ENCODE measurements around the gene ATPAF1.
A peak's percentile ranks its signal among the peaks of the same experiment; 100 is the strongest.

The ATPAF1 gene

GRCh38 chr1:46613661-46614603 is 54.2 kb downstream of the ATPAF1 start:
- DNase-seq: no peak

DNA sequence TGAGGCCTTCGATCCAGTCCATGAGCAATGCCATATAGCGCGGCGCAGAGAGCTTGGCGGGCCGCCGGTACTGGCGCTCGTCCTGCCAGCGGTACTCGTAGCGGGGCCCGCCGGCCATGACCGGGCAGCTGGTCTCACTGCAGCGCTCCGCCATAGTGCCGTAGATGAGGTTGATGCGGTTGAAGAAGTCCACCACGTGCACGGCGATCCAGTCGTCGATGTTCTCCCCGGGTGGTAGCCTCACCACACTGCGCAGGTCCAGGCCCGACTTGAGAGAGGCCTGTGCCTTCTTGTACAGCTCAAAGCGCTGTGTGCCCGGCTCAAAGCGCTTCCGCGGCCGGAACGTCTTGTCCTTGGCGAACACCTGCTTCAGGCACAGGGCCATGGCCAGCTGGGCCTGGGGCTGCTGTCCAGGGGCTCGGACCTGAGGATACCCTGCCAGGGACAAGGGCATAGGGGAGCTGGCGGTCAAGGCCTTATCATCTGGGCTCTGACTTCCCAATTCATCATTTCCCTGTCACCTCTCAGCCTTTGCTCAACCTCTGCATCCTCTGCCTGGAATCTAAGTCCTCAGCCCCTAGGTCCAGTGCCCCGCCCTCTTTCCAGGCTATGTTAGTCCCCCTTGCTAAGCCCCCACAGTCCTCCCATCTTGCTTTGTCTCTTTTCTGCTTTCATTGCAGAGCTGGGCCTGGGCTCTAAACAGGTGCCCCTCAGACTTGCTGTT is 55.1 kb downstream of the ATPAF1 start:
- DNase-seq: no peak

DNA sequence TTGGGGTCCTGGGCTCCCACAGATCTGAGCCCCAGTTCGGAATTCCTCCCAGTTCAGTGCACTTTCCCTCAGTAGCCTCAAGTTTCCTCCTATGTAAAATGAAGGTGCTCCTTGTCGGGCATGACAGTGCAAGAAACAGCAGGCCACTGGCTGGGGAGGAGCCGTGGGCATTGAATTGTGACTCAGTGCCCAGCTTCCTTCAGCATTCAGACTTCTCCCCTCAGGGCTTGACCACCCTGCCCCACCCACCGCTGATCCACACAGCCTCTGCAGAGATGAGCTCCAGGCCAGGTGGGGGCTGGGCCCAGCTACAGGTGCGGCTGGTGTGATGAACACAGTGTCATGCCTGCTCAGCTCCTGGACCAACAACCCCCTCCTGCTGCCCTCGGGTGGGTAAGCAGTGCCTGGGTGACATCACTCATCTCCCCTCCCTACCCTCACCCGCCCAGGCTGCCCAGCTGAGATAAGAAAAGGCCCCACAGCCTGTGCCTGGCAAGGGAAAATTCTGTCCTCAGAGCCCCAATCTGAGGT is 56.4 kb downstream of the ATPAF1 start:
- DNase-seq: no peak

- DNase-seq: no peak
Observed at GRCh38 chr1:46607345-46608130, 60.6 kb downstream of the ATPAF1 start.

DNA sequence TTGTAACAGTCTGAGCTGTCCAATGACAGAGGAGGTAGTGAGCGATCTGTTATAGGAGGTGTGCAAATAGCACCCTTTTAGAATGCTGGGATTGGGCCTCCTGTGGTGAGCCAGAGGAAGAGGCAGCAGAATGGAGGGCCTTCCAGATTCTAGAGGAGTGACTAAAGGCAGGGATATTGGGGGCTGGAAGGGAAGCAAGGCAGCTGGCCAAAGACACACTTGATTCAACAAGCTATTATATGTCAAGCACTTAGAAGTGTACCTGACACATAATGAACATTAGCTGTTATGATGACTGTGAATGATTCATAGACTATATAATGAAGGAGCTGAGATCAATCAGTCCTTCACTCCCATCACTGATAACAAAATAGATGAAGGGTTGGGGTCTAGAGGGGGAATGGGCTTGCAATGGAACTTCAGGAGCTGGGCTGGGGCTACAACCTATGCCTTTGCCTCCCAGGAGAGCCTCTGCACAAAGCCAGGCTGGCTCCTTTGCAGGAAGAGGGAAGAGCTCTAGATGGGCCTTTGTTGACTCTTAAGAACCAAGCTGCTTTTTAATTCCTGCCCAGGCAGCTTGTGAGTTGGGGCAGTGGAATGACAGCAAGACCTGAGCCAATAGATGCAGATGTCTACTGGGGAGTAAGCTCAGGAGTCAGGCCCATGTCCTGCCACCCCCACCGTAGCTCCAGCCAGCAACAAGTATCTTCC is 61.8 kb downstream of the ATPAF1 start:
- DNase-seq: no peak

DNA sequence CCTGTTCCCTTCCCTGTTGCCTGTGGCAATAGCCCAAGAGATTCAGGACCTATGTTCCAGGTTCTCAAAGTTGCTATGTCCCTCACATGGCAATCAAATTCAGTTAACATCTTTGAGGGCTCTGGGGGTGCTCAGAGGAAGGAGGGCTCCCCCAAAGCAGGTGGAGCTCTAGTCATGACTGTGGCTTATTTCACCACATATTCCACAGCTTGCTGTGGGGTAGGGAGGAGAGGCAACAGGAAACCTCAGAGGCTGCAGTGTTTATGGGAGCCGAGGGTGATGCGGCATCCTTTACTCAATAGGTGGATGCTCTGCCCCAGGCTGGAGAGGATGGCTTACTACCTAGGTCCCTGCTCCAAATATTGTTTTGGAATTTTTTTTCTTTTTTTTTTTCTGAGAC is 62.9 kb downstream of the ATPAF1 start:
- no peak for DNase-seq

- DNase-seq: peak; percentile 93
Observed at GRCh38 chr1:46603858-46604549, 64.2 kb downstream of the ATPAF1 start, which contains the start of gene MKNK1. MKNK1 (minus strand) TSS chr1:46604268; CDS start chr1:46583327, 20,941 bp downstream.

GRCh38 chr1:46603481-46603857 is 64.7 kb downstream of the ATPAF1 start:
- DNase-seq: no peak

DNA sequence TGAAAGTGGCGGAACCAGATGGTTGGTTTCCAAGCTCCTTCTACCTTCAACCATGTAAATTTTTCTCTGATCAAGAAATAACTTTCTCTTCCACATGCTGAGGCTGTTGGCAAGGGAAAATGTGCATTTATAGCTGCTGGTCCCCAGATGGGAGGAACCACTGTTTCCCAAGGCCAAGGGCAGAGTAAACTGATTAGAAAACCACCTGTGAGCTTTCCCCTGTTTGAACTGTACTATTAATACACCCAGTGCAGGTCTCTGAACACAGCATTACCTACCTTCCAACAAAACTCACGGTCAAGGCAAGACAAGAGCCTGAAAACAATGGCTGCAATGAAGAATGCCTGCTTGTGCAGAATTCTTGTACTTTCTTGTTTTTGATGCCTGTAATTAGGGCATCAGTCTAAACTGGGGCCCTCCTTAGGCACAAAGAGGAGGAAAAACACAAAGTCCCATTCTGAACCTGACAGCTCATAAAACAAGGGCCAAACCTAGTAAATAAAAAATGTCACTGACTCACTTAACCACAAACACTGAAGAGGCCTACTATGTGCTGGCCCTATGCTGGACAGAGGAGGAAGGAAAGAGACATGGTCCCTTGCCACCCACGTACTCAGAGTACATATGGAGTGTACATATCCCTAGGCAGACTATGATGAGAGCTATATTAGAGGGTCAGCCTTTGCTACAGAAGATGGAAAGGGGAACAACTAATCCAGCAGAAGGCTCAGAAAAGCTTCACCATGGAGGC is 66.7 kb downstream of the ATPAF1 start:
- DNase-seq: no peak

DNA sequence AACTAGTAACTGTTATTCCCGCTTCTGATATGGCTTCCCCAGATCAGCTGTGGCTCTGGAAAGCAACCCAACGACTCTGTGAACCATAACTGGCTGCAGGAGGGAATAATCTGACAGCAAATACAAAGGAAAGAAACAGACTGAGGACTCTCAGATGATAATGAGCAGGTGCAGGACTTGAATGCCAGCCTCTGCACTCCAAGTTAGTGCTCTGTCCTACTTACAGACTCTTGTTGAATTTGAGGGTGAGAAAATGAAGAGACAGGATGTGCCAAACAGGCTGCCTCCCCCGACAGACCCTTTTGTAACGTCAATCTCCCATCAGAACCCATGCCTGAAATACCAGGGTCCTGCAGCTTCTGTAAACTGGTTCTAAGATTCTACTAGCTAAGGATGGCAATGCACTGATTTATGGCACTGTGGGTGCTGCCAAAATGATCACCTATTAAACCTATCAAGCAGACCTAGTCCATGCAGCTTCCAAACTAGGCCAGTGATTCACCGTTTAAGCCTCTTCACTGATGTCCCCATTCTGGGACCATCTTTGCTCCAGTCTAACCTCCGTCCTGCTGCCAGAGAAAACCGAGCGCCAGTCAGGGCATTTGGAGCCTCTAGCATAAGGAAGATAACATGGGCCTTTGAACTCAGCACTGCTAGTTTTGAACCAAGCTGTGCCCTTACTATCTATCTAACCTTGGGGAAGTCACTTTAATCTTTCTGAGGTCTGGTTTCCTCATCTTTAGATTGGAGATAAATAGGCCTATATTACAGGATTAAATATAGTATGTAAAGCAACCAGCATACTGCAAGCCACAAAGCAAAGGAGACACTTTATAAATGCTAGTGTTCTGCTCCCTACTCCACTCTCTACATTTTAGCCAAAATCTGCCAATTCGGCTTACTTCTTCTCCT is 68.8 kb downstream of the ATPAF1 start:
- no peak for DNase-seq

GRCh38 chr1:46596846-46597245 is 71.3 kb downstream of the ATPAF1 start:
- DNase-seq: no peak

GRCh38 chr1:46596036-46596435 is 72.1 kb downstream of the ATPAF1 start:
- DNase-seq: no peak

DNA sequence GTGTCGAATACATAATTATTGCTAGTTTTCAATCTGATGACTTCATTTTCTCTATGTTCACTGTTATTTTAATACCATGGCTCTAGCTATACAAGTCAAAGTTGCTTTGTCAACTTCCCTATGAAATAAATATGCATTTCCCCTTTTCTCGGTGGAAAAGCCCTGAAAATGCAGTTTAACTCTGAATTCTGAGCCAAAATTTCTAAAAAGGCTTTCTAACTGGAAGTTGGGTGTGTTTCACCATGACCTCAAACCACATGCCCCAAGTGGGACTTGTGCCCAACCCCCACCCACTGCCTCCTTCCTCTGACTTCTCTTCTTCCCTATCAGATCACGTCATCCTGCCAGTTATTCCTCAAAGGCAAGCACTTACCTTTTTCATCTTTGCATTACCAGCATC is 73.0 kb downstream of the ATPAF1 start:
- no peak for DNase-seq

DNA sequence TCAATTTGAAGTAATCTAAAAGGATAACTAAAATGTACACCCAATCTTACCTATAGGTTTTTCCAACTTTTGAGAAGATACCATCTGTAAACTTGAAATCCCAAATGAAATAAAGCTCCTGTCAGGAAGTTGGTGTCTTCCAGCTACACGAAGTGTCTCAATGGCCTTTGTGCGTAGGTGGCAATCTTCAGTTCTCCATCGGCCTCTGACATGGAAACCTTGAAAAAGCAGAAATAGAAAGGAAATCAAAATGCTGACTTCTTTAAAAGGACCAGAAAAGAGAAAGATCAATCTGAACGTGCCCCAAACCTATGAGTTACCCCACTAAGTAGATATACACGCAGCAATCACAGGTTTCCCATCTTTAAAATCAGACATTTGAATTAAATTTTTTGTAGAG is 74.1 kb downstream of the ATPAF1 start:
- DNase-seq: no peak

DNA sequence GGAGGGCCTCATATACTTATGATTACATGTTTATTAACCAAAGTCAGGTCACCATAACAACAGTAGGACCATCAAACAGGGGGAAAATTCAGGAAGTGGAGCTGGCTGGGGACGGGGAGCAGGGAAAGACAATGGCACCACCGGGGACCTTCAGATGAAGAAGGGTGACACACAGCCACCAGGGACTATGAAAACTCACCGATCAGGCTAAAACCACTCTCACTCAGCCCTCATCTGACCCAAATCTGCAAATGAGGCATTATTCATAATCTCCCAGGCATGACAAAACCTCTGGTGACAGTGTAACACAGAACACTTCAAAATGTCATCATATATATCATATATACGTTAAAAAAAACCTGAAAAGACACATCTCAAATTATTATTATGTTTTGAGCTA is 75.3 kb downstream of the ATPAF1 start:
- DNase-seq: no peak

DNA sequence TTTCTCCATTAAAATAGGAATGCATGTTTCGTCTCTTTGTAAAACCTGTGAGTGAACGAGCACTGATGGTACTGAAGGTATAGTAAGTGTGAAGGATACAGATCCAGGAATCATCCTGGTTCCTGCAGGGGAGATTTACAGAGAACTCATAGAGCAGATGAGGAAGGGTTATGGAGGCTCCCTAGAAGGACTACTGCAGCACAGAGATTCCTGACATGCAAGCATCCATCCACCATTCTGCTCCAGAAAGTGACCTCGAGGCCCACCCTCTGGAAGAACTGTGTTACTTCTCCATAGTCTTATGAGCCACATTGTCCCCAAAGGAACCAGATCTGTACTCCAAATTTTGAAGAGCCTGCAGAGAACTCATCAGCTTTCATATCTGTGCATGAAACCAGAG is 78.6 kb downstream of the ATPAF1 start:
- DNase-seq: no peak

DNA sequence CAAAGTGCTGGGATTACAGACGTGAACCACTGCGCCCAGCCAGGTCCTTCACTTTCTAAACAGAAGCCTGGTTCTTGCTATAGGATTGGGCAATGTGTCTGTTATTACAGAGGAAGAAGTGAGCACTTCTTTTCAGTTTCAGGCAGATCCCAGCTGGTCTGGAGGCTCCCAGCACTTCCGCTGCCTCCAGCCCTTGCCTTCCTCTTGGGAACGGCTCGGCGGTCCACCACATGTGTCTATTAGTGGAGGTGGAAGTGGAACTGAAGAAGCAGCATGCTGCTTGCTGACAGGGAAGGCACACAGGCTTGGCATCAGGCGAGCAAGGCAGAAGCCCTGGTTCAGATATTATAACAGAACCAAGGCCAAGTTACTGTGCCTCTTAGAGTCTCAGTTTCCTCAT is 81.1 kb downstream of the ATPAF1 start:
- no peak for DNase-seq

- no peak for DNase-seq
Observed at GRCh38 chr1:46585312-46585938, 82.7 kb downstream of the ATPAF1 start.

GRCh38 chr1:46583494-46583893 is 84.7 kb downstream of the ATPAF1 start:
- no peak for DNase-seq

All from NCI-H146 (cell line).